OCI-LY7 (cell line): ENCODE measurements around the gene ADARB2. TPM values are rescaled to one million over a fixed set of nuclear protein-coding genes. Genes with fewer than 3 reads are reported as not detected.

Experiments used
- BruUV-seq: library from RNA; stranded (reverse); fragments of 400-500 nt; replicated peaks from 2 replicates; lab custom pipeline; 2021; lab: Mats Ljungman, UMichigan
- CTCF ChIA-PET: fragments of 300-600 bp; sonication (Branson Sonifier 250); formaldehyde crosslinking; loops from one replicate; lab custom pipeline; 2022; ENCODE audit warnings: antibody characterized with exemption; ENCODE audit not compliant: unreplicated experiment; lab: Charles Lee
- POLR2A ChIA-PET: fragments of 300-600 bp; sonication (Branson Sonifier 250); formaldehyde crosslinking; loops from one replicate; lab custom pipeline; 2022; ENCODE audit warnings: antibody characterized with exemption; lab: Charles Lee
- DNase-seq: peaks from one replicate; pipeline ENCODE4 v3.0.0-alpha.2; 2015; ENCODE audit warnings: low spot score
- H2AFZ ChIP-seq: fragments of 200-600 bp; sonication (generic), shearing (Covaris generic); 2 replicates; pipeline ENCODE4 v1.6.1; 2014; ENCODE audit warnings: mild to moderate bottlenecking, antibody characterized with exemption, low read length, moderate library complexity
- H3K27ac ChIP-seq: fragments of 200-600 bp; sonication (generic); 2 replicates; pipeline ENCODE4 v1.5.1; 2014; ENCODE audit warnings: mixed run types, low read depth, mild to moderate bottlenecking, moderate library complexity, low read length, inconsistent platforms; ENCODE audit not compliant: poor library complexity, severe bottlenecking
- H3K36me3 ChIP-seq: fragments of 200-600 bp; sonication (generic); 2 replicates; pipeline ENCODE4 v1.6.1; 2014; ENCODE audit warnings: mild to moderate bottlenecking, antibody characterized with exemption, low read length, moderate library complexity, mixed read lengths; ENCODE audit not compliant: insufficient read depth
- H3K4me1 ChIP-seq: fragments of 200-600 bp; sonication (generic); 2 replicates; pipeline ENCODE4 v1.5.1; 2014; ENCODE audit warnings: mild to moderate bottlenecking, low read length; ENCODE audit not compliant: insufficient read depth, poor library complexity, severe bottlenecking
- H3K4me2 ChIP-seq: fragments of 200-600 bp; sonication (generic); 2 replicates; pipeline ENCODE4 v1.6.1; 2014; ENCODE audit warnings: mild to moderate bottlenecking, low read length
- H3K4me3 ChIP-seq: fragments of 200-600 bp; sonication (generic); 2 replicates; pipeline ENCODE4 v1.5.1; 2014; ENCODE audit warnings: mild to moderate bottlenecking, low read depth, low read length; ENCODE audit not compliant: poor library complexity, severe bottlenecking
- H3K79me2 ChIP-seq: fragments of 200-600 bp; sonication (generic); 2 replicates; pipeline ENCODE4 v1.6.1; 2016; ENCODE audit warnings: low read depth, mild to moderate bottlenecking, low read length, moderate library complexity, mixed read lengths; ENCODE audit not compliant: insufficient read depth
- H3K9me2 ChIP-seq: fragments of 200-600 bp; sonication (generic); 2 replicates; pipeline ENCODE4 v1.6.1; 2016; ENCODE audit warnings: mild to moderate bottlenecking, low read length, mixed read lengths; ENCODE audit not compliant: insufficient read depth
- H3K9me3 ChIP-seq: fragments of 200-600 bp; sonication (generic); 2 replicates; pipeline ENCODE4 v1.6.1; 2014; ENCODE audit warnings: mild to moderate bottlenecking, mixed run types, low read length, mixed read lengths
- H4K20me1 ChIP-seq: fragments of 200-600 bp; sonication (generic); 2 replicates; pipeline ENCODE4 v1.6.1; 2014; ENCODE audit warnings: mild to moderate bottlenecking, antibody characterized with exemption, low read length, moderate library complexity, mixed read lengths; ENCODE audit not compliant: insufficient read depth
- EZH2phosphoT487 ChIP-seq: fragments of 200-600 bp; sonication (generic); IDR thresholded peaks from 2 replicates; pipeline ENCODE4 v1.6.1; 2018; ENCODE audit warnings: low read depth, borderline replicate concordance, mild to moderate bottlenecking, mixed run types, antibody characterized with exemption, low read length, moderate library complexity, mixed read lengths
- intact Hi-C: fragments of 100-400 bp; cut with micrococcal nuclease; formaldehyde crosslinking; loops from one replicate; pipeline ENCODE4 v1.10.0; 2022; ENCODE audit not compliant: unreplicated experiment
- total RNA-seq, 2 experiments: library from RNA; depleted of rRNA in 1 of 2; stranded (reverse); fragments of >200 nt in 1 of 2; shearing (Covaris generic) in 1 of 2; gene quantifications; 2 replicates each; pipeline ENCODE4 v1.2.3, GENCODE V29; 2014 to 2022
- TF ChIP-seq, protein P1 (sequence below): fragments of 200-600 bp; sonication (generic); conservative IDR thresholded peaks from 2 replicates; pipeline ENCODE4 v1.5.1; 2014; ENCODE audit warnings: mild to moderate bottlenecking, antibody characterized with exemption, low read length, moderate library complexity, mixed read lengths

The ADARB2 gene
- total RNA-seq, 2 experiments from 2014 or later, result 0.03 TPM; not detected in 1

DNA sequence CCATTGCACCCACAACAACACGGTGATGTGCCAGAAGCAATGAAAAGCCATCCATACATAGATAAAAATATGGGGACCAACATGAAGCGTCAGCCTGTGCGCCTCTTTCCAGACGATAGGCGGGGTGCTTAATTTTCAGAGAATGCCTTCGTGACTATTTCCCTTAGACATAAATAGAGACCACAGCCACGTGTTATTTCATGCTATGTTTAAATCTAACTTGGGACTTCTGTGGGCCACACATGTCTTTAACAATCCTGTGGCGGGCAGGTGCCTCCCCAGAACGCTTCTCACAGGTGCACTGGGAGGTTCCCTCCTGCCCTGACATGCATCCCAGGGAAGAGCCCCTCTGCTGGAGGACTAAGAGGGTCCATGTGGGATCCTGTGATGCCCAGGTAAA, 259.7 kb downstream of the ADARB2 start:
- H3K4me1 ChIP-seq, result peaks cover 8% of the 10 kb centered on the region
- H3K27ac ChIP-seq, result no peak overlapping the region
- H3K4me3 ChIP-seq, result no peak overlapping the region
- POLR2A ChIA-PET, result no interaction called here
- CTCF ChIA-PET, result no interaction called here
- no peaks in the 10 kb centered on the region for H4K20me1 ChIP-seq
- no peak overlapping the region for H2AFZ ChIP-seq
- no peak for DNase-seq
- TF ChIP-seq, protein P1, sequence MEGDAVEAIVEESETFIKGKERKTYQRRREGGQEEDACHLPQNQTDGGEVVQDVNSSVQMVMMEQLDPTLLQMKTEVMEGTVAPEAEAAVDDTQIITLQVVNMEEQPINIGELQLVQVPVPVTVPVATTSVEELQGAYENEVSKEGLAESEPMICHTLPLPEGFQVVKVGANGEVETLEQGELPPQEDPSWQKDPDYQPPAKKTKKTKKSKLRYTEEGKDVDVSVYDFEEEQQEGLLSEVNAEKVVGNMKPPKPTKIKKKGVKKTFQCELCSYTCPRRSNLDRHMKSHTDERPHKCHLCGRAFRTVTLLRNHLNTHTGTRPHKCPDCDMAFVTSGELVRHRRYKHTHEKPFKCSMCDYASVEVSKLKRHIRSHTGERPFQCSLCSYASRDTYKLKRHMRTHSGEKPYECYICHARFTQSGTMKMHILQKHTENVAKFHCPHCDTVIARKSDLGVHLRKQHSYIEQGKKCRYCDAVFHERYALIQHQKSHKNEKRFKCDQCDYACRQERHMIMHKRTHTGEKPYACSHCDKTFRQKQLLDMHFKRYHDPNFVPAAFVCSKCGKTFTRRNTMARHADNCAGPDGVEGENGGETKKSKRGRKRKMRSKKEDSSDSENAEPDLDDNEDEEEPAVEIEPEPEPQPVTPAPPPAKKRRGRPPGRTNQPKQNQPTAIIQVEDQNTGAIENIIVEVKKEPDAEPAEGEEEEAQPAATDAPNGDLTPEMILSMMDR, result no peak
- TF ChIP-seq EZH2phosphoT487, result no peak
- H3K9me3 ChIP-seq, result no peaks in the 10 kb centered on the region
- no peaks in the 10 kb centered on the region for H3K79me2 ChIP-seq
- no TSS peak for BruUV-seq
- H3K4me2 ChIP-seq, result no peak overlapping the region
- no peaks in the 10 kb centered on the region for H3K9me2 ChIP-seq
- H3K36me3 ChIP-seq, result no peaks in the 10 kb centered on the region
- intact Hi-C loops, result no loop called here

DNA sequence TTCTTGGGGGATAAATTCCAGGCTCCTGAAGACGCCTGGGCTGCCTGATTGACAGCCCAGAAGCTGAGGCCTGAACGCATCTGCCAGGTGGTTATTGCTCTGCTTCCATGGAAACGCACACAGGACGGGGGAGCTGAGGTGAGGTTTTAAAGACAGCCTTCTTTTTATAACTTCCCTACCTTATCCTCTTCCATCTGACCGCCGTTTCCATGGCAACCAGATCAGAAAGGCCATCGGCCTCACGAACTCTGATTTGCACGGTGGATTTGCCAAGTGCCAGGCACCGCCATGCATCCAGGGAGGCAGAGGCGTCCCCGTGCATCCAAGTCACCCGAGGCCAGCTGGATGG, 260.9 kb downstream of the ADARB2 start:
- intact Hi-C loops, result no loop called here
- no peak overlapping the region; the same call in 1 of the 2 replicates for H3K4me2 ChIP-seq
- DNase-seq, result no peak
- no peaks in the 10 kb centered on the region for H3K9me3 ChIP-seq
- H3K36me3 ChIP-seq, result no peaks in the 10 kb centered on the region
- H3K79me2 ChIP-seq, result no peaks in the 10 kb centered on the region
- ChIA-PET POLR2A (interaction anchor here (0.7 kb wide), 1 partner anchor 386 kb away, joined by 3 read pairs; no protein-coding TSS in a partner anchor), CTCF (no interaction called here)
- no peak overlapping the region for H3K4me3 ChIP-seq
- H4K20me1 ChIP-seq, result no peaks in the 10 kb centered on the region
- H3K9me2 ChIP-seq, result no peaks in the 10 kb centered on the region
- H2AFZ ChIP-seq, result no peak overlapping the region
- TF ChIP-seq, protein P1, result no peak
- no peak for TF ChIP-seq EZH2phosphoT487
- H3K27ac ChIP-seq, result no peak overlapping the region
- H3K4me1 ChIP-seq, result peaks cover 8% of the 10 kb centered on the region
- BruUV-seq, result no TSS peak

DNA sequence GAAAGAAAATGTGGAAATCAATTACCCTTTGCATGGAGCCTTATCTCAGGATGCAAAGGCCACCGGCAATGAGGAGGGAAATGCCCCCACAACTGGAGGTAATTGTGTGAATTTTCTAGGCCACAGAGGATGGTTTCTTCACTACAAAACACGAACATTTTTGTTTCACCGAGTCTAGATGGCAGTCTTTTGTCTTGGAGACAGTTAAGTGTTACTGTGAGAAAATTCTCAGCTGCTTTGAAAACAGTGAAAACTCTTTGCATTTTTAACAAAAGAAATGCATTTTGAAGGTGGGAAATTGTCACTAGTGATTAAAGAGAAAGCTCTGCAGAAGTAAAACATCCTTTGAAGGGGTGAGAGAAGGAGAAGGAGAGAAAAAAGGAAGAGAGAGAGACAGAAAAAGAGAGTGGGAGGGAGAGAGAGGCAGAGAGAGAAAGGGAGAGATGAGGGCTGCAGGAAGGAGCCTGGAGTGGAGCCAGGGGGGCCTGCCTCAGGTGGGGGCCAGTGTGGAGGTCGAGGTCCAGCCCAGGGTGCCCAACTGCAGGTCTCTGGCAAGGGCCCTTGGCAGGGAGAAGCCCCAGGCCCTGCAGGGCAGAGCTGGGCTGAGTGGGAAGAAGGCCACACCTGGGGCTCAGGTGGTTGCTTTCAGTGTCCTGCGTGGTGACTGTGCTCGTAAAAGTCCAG, 261.4 kb downstream of the ADARB2 start:
- TF ChIP-seq EZH2phosphoT487, result no peak
- TF ChIP-seq, protein P1, result no peak
- Histone ChIP-seq H4K20me1 (no peaks in the 10 kb centered on the region), H3K4me3 (no peak overlapping the region), H3K4me2 (peak overlapping the region; percentile 17; the same call in 1 of the 2 replicates), H3K9me3 (no peaks in the 10 kb centered on the region), H3K27ac (no peak overlapping the region), H3K4me1 (peaks cover 8% of the 10 kb centered on the region), H2AFZ (no peak overlapping the region), H3K9me2 (no peaks in the 10 kb centered on the region), H3K36me3 (no peaks in the 10 kb centered on the region), H3K79me2 (no peaks in the 10 kb centered on the region)
- no peak for DNase-seq
- ChIA-PET CTCF (no interaction called here), POLR2A (interaction anchor here (0.7 kb wide), 1 partner anchor 387 kb away, joined by 3 read pairs; no protein-coding TSS in a partner anchor)
- intact Hi-C loops, result no loop called here
- BruUV-seq, result no TSS peak
